Osteocyte (in vitro differentiated cells): ENCODE results near the gene ZNF880. TPM values are rescaled to one million over a fixed set of nuclear protein-coding genes. Genes with fewer than 3 reads are reported as not detected.

Experiments
- DNase-seq: peaks from one replicate; pipeline ENCODE4 v3.0.0; 2021; ENCODE audit warnings: mixed read lengths; ENCODE audit not compliant: unreplicated experiment; ENCODE audit errors: extremely low spot score
- H3K27ac Mint-ChIP-seq: one replicate; pipeline ENCODE4 v1.8.0; 2021; ENCODE audit warnings: mild to moderate bottlenecking, mixed read lengths; ENCODE audit not compliant: unreplicated experiment
- H3K27me3 Mint-ChIP-seq: one replicate; pipeline ENCODE4 v1.8.0; 2021; ENCODE audit warnings: mixed read lengths; ENCODE audit not compliant: unreplicated experiment
- H3K36me3 Mint-ChIP-seq: one replicate; pipeline ENCODE4 v1.8.0; 2021; ENCODE audit warnings: mixed read lengths; ENCODE audit not compliant: unreplicated experiment
- H3K4me1 Mint-ChIP-seq: one replicate; pipeline ENCODE4 v1.8.0; 2021; ENCODE audit warnings: mixed read lengths; ENCODE audit not compliant: unreplicated experiment
- H3K4me3 Mint-ChIP-seq: one replicate; pipeline ENCODE4 v1.8.0; 2021; ENCODE audit warnings: mild to moderate bottlenecking, moderate library complexity, mixed read lengths; ENCODE audit not compliant: unreplicated experiment
- H3K9me3 Mint-ChIP-seq: one replicate; pipeline ENCODE4 v1.8.0; 2021; ENCODE audit warnings: mixed read lengths; ENCODE audit not compliant: unreplicated experiment
- CTCF ChIP-seq: fragments of 200-600 bp; sonication (generic); IDR thresholded peaks from 2 replicates; pipeline ENCODE4 v1.5.0; 2021; ENCODE audit warnings: antibody characterized with exemption, mild to moderate bottlenecking, moderate library complexity
- total RNA-seq: library from RNA; stranded (reverse); gene quantifications from 2 replicates; pipeline ENCODE4 v1.2.1, GENCODE V29; 2021

The ZNF880 gene
- total RNA-seq, 1 donor from 2014 or later, result 3.0 TPM

GRCh38 chr19:52415711-52416110, 46.0 kb downstream of the ZNF880 start:
- no peaks in the 10 kb centered on the region for H3K27me3 Mint-ChIP-seq
- peaks cover 66% of the 10 kb centered on the region for H3K9me3 Mint-ChIP-seq
- H3K4me1 Mint-ChIP-seq, result no peaks in the 10 kb centered on the region
- TF ChIP-seq CTCF, result no peak
- no peaks in the 10 kb centered on the region for H3K36me3 Mint-ChIP-seq
- DNase-seq, result no peak
- H3K4me3 Mint-ChIP-seq, result no peak overlapping the region
- H3K27ac Mint-ChIP-seq, result no peak overlapping the region

GRCh38 chr19:52428937-52429336, 59.2 kb downstream of the ZNF880 start, which contains the start of gene ZNF534:
ZNF534 (plus strand) TSS chr19:52429148; CDS start chr19:52431475, 2,327 bp downstream.
- H3K4me3 Mint-ChIP-seq, result no peak within 1 kb of the TSS
- H3K27me3 Mint-ChIP-seq, result no peaks in the 10 kb centered on the region
- no peaks in the 10 kb centered on the region for H3K4me1 Mint-ChIP-seq
- no peak for TF ChIP-seq CTCF
- DNase-seq, result no peak
- no peak within 1 kb of the TSS for H3K27ac Mint-ChIP-seq
- H3K36me3 Mint-ChIP-seq, result no peaks in the 10 kb centered on the region
- peaks cover 32% of the 10 kb centered on the region for H3K9me3 Mint-ChIP-seq

Other genes with a start within 250 kb of the ZNF880 start
- gene ZNF616, start 230.0 kb upstream of the ZNF880 start, total RNA-seq, result 15.0 and 16.5 TPM in 2 replicates
- 19.0 and 19.1 TPM in 2 replicates for gene ZNF836, start 198.3 kb upstream of the ZNF880 start, total RNA-seq
- gene PPP2R1A, start 179.9 kb upstream of the ZNF880 start, total RNA-seq, result 257 and 269 TPM in 2 replicates
- gene ZNF766, start 100.3 kb upstream of the ZNF880 start, total RNA-seq, result 20.2 and 20.3 TPM in 2 replicates
- gene ZNF480, start 72.8 kb upstream of the ZNF880 start, total RNA-seq, result 13.5 TPM in 2 replicates
- gene ZNF610, start 33.7 kb upstream of the ZNF880 start, total RNA-seq, result 3.8 and 6.6 TPM in 2 replicates
- 1.5 and 1.8 TPM in 2 replicates for gene ZNF528, start 27.9 kb downstream of the ZNF880 start, total RNA-seq
- not detected in 2 replicates for gene ZNF534, start 59.2 kb downstream of the ZNF880 start, total RNA-seq
- gene ZNF578, start 83.6 kb downstream of the ZNF880 start, total RNA-seq, result not detected in 2 replicates
- 22.8 and 29.2 TPM in 2 replicates for gene ZNF808, start 157.7 kb downstream of the ZNF880 start, total RNA-seq
- 15.6 and 16.1 TPM in 2 replicates for gene ZNF701, start 200.4 kb downstream of the ZNF880 start, total RNA-seq